Kasumi-1 (cell line): ENCODE data around the gene RAB24.
"Not testable (repeated sequence)": the region's sequence is repeated elsewhere in the genome, so short reads cannot be mapped to it uniquely, and the experiment has no call there.

Experiments
- DNase-seq, 2 experiments: peaks; one replicate each; lab custom pipeline; 2025; lab: John Stamatoyannopoulos, UW

RAB24 gene

DNA sequence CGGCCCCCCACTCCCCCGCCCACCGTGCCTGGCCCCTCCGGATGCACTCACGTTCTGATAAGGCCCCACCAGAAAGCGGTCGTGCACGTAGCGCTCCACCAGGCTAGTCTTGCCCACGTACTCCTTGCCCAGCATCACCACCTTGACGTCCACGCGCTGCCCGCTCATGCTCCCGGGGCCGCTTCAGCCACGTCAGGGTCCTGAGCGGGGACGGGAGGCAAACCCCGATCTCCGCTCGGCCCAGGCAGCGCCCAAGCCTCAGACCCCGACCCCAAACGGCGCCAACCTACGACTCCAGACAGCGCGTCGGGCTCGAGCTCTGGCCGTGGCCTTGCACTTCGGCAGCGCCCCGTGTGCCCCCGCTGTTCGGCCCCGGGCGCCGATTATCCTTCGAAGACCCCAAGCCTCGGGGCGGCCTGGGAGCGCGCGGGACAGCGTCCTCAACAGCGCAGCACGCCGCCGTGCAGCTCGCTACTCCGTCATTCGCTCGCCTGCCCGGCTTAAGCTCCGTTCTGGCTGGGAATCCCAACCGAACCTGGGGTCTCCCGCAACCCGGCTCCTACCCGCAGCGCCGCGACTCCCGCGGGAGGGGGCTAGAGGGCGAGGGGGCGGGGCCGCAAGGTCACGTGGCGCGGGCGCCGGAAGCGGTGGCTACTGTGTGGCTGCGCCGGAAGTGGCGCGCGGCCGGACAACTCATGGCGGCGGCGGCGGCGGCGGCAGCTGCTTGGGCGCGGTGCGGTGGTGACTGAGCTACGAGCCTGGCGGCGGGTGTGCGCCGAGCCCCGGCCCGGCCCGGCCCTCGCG, at the start of gene RAB24, which contains the start of gene PRELID1:
RAB24 (minus strand) TSS at position 599 of the 804 bp plus-strand sequence; CDS start at position 168, 431 bp downstream.
PRELID1 (plus strand) TSS at position 679 of the 804 bp plus-strand sequence. CDS start 187 bp downstream, outside the sequence.
- peak; percentile 43 to 52 for DNase-seq

DNA sequence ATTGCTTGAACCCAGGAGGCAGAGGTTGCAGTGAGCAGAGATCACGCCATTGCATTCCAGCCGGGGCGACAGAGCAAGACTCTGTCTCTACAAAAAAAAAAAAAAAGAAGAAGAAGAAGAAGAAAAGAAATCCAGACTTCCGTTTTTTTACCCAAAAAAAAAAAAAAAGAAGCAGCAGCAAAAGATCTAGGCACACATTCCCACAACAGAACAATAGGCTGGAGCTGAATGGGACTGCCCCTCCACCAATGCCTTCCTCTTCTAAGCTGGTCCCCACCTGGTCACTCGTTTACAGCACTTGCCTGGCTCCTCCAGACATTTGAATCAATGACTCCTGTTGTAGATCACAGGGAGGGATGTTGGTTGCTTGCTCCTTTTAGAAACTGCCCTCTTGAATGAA, 49.6 kb upstream of the RAB24 start:
- DNase-seq, result no peak

DNA sequence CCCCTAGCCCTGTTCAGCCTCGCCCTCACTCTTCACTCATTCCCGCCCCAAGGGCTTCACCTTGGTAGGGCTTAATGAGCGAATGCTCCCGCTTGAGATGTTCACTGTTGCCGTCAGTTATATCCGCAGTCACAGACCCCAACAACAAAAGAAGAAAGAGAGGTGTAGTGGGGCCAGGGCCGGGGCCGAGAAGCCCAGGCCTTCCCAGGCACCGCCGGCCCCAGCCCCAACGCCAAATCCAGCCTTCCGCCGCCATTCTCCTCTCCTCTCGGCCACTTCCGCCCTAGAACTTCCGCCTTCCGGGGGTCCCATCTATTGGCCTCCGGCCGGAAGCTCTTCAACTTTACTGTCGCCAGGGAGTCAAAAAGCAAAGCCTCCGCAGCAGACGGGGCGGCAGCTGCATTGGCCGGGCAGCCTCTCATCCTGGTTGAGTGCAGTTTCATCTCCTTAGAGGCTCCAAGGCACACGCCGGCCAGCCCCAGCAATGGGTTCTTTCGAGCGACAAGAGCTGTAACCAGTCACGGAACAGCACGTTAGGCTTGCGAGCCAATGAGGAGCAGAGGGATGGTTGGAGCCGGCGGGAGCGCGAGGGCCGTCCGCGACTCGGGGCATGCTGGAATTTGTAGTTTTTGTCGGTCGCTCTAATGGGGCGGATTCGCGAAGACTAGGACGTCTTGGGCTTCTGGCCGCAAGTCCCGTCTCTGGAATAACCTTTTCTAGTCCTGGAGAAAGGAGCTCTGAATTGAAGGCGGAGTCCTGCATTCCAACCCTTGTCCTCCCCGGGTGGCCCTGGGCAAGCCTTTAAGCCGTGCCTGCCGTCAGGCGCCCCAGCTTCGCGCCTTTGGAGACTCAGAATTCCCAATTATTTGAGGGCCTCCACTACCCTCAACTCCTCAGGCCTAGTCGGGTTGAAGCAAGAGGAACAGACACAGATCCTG, 48.1 kb upstream of the RAB24 start, which contains the start of gene LMAN2:
LMAN2 (minus strand) TSS at position 277 of the 938 bp plus-strand sequence; CDS start at position 256, 21 bp downstream.
- DNase-seq, result peak; percentile 96

DNA sequence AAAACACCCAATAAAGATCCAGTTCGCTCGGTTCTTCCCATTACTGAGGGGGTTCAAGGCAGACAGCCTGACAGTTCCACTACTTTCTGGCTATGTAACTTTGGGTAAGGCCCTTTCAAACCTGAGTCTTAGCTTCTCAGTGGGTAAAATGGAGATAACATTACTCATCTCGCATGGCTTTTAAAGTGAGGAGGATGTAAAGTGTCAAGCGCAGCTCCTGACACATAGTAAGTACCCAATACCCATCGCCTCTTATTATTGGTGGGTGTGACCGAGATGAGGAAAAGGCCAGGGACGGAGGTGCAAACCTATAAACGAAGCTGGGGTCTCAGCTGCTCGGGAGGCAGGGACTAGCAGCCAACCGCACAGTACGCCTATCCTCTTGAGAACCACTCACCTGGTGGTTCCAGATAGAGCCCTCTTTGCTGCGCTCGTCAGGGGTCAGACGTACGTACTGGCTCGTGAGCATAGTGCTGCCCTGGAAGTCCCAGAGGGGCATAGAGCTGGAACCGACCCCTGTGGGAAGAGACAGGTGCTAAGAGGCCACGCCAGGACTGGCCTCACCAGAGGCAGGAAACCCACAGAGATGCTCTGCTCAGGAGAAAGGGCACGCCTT, 47.4 kb upstream of the RAB24 start:
- DNase-seq, result no peak

DNA sequence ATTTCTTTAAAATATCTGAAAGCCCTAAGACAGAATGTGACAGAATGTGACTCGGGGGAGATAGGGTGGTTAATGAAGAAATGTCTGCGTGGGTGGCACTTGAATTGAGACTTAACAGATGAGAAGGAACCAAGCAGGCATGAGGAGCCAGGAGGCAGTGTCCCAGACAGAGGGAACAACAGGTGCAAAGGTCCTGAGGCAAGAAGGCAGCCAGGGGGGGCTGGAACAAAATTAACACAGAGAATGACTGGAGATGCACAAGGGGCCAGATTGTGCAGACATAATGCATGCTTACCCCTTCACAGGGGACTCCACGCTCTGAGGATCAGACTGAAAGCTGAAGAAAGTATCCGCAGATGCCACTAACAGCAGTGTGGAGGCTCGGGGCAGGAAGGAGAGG, 46.2 kb upstream of the RAB24 start:
- DNase-seq, result no peak

DNA sequence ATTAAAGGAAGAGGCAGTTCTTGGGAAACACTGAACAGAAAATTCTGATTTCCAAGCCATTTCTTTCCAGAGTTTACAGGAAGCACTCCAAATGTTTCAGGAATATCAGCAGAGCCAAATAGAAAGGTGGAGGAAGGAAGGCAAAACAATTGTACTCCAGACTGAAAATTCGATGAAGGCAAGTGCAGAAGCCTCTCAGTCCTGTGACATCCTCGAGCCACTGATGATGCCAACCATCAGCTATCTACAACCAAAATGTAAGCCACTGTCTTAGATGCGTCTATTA, 45.8 kb upstream of the RAB24 start:
- no peak for DNase-seq

DNA sequence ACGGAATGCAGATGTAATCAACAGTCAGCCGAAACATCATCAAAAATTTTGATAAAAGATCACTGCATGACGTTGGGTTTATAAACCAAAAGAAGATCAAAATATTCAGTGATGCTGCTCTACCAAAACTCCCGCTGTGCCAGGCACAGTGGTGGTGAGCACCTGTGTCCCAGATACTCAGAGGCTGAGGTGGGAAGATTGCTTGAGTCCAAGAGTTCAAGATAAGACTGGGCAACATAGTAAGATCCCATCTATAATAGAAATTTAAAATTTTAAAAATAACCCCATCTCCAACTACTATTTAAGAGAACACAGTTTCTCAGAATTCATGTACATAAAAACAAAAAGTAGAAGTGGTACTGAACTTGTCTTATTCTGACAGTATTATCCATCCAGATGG, 44.2 kb upstream of the RAB24 start:
- no peak for DNase-seq

DNA sequence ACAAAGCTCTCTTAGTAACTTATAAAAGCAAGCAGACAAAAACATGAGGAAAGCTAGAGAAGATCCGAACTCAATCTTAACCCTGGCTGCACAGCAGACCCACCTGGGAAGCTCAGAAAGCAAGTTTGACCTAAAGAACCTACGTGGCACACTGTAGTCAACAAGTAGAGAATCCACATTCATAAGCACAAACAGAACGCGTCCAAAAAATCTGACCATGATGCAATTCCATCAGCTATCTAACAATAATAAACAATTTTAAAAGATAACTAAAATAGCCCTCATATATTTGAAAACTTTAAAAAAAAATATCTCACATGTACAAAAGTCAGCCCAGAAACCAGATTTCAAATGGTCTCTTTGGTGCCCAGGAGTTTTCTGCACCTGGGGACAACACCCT, 43.3 kb upstream of the RAB24 start:
- no peak for DNase-seq

DNA sequence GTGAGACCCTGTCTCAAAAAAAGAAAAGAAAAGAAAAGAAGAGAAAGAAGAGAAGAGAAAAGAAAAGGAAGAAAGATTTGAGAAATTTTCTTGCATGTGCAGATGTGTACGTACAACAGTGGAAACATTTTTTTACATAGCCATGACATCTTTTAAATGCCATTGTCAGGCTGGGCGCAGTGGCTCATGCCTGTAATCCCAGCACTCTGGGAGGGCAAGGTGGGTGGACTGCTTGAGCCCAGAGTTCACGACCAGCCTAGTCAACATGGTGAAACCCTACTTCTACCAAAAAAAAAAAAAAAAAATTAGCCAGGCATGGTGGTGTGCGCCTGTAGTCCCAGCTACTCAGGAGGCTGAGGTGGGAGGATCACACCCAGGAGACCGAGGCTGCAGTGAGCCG, 41.4 kb upstream of the RAB24 start:
- DNase-seq, result no peak

DNA sequence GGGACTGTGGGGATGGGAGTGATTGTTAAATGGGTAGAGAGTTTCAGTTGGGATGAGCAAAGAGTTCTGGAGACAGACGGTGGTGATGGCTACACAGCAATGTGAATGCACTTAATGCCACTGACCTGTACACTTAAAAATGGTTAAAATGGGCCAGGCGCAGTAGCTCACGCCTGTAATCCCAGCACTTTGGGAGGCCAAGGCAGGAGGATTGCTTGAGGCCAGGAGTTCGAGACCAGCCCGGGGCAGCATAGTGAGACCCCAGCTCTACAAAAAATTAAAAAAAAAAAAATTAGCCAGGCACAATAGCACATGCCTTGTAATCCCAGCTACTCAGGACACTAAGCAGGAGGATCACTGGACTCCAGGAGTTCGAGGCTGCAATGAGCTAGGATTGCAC, 40.3 kb upstream of the RAB24 start:
- no peak for DNase-seq

DNA sequence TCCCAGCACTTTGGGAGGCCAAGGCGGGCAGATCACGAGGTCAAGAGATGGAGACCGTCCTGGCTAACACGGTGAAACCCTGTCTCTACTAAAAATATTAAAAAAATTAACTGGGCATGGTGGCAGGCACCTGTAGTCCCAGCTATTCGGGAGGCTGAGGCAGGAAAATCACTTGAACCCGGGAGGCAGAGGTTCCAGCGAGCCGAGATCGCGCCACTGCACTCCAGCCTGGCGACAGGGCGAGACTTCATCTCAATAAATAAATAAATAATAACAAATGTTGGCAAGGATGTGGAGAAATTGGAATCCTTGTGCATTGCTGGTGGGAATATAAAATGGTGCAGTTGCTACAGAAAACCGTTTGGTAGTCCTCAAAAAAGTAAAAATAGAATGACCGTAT, 39.5 kb upstream of the RAB24 start:
- DNase-seq, result not testable (repeated sequence)

DNA sequence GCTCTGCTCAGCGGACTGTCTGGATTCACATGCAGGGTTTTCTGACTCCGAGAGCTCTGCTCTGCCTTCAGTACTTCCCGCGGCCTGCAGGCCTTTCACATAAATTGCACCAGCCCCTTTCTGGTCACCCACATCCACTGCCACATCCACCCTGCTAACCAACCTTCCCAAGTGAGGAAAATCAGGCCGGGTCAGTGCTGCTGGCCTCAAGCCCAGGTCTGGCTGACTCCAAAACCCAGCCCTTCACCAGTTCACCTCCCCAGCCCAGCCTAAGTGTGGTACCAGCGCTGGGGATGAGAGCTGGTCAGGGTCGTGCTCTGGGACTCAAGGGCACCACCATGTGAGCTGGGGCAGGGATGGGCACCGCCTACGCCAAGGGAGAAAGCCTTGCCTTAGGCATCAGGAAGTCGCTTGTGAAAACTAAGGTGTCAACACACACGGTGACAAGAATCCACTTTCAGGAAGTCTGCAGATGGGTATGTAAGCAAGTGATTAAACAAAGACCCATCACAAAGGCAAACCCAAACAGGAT, 35.7 kb upstream of the RAB24 start:
- no peak for DNase-seq

DNA sequence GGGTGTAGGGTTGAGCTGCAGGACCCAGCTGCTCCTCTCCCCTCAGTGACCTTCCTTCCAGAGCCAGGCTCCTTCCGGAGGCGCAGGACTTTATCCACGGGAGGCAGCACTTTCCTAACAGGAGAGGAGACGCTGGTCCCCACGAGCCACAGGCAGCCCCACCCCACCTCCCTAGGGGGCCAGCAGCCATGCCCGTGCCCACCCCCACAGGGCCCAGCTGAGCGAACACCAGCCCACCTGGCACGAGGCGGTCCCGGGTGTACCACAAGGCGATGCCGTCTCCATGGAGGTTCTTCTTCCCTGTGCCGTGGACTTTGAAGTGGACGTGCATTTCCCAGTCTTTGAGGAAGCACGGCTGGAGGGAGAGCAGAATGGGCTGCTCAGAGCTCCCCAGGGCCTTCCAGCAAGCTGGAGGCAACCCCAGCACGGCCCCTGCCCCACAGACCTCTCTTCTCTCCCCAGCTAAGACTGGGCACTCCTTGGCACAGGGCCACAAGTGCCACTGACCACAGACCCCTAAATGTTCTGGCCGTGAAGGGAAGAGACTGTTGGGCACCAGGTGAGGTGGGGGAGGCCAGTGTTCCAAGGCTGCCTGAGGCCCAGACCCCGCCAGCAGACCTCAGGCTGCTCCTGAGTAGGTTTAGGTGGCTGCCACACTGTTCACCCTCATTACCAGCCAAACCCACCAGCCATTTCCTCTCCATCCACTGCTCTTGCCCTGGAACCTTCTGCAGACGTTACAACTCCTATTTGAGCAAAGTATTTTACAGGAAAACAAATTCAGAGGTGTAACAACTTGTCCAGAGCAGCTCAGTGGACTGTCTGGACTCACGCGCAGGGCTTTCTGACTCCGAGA, 35.0 kb upstream of the RAB24 start:
- DNase-seq, result no peak

DNA sequence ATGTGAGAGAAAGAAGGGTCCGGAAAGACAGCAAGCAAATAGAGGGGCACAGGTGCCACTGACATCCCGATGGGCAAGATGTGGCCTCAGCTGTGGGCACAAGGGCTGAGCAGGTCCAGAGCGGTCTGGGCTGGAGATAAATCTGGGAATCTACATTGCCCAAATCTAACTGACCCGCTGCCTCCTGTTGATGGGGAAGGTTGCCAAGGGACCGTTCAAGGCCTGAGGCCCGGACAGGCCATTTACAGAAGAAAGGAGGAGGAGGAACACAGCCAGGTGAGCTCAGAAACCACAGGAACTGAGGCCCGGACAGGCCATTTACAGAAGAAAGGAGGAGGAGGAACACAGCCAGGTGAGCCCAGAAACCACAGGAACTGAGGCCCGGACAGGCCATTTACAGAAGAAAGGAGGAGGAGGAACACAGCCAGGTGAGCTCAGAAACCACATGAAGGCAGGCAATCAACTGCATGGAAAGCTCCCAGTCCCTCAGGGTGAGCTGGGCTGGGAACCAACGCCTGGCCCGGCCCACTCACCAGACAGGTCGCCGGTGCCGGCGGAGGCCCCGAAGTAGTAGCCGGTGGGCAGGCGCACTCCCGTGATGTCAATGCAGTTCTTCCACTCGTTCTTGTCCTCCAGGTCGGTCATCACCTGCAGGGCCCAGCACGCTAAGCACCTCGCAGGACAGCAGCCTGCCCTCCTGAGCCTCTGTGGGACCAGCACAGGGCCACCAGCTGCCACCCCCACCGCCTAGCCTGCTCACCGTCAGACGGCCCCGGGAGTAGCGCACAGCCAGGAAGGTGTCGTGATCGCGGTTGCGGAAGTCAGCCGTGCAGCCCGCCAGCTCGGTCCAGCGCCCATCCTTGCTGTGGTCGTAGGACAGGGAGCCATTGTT, 33.3 kb upstream of the RAB24 start:
- no peak for DNase-seq

DNA sequence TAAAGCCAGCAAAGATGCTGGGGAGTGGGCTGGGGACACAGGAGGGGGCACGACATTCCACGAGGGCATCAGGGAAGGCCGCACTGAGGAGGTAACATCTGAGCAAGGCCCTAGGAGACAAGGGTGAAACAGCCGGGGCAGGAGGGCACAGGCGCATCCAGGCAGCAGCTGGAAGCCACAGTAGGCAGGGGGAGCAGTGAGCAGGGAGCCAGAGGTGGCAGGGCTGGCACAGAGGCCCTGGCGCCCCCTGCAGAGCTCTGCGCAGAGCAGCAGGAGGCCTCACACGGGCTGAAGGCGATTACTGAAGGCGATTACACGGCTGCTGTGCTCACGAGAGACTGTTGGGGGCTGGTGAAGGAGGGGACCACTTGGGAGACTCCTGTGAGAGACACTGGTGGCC, 32.6 kb upstream of the RAB24 start:
- DNase-seq, result peak; percentile 77 to 87

DNA sequence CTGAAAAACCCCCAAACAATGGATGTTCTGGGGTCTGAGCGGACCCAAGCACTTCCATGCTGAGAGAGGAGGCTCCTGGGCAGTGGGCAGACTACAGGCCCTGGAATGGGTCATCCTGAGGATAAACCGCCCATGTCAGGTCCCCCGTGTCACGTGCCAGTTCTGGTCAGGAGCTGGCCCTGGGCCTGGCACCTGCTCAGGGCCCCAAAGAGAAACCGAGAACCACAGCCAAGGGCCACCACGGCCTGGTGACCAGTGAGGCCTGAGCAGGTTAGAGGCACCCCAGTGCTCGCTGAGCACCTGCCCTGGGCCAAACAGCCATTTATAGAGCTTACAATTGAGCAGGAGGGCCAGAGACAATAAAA, 32.2 kb upstream of the RAB24 start:
- DNase-seq, result no peak

DNA sequence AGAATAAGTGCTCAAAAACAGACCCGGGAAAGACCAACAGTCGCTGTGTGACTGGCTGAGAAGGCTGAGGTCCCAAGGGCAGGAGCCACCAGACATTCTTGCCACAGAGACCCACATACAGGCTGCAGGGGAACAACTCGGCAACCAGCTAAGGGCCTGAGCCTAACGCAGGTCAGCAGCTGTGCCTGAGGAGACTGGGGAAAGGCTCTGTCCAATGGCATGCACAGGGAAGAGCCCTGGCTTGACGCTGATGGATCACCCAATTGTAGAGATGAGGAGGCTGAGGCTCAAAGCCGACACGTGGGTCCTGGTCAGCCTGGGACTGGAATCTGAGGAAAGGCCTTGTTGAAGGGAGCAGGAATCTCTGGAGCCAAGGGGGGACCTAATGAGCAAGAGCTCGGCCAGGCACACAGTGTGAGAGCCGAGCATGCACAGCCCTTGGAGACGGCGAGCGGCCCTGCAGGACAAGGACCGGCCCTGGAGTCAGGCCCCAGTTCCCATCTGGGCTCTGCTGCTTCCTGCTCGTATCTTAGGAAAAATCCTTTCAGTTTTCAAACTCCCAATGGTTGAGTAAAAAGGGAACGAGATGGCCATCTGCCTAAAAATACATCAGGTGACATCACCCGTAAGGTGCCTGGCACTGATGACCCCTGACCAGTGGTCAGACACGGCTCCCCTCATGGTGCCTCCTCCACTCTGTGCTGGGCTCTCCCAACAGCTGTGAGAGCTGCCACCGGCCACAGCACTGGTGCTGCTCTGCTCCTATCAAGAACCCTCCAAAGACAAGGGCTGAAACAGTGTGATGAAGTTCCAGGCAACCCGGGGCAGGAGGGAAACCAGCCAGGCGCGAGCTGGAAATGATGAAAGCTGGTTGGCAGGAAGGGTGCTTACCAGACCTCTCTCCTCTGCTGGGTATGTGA, 31.5 kb upstream of the RAB24 start:
- no peak for DNase-seq

DNA sequence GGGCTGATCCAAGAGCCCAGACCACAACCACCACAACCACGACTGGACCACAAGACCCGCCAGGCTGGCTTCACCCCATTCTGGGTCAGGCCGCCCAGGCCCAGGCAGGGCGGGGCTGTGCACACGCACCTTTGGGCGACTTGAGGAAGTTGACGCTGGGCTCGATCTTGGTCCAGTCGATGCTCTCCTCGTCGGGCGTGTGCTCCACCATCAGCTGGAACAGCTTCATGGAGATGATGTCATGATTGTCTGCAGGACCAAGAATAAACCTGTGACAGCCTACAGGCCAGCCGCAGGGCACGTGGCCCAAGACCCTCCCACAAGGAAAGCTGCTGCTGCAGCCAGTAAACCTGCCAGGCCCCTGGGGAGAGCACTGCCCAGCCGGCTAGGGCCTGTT, 30.6 kb upstream of the RAB24 start:
- no peak for DNase-seq
